Activated CD4-positive, alpha-beta T cell treated with anti-CD3 and anti-CD28 coated beads for 36 hours (primary cell): ENCODE results near the gene KRTAP10-5. TPM values are rescaled to one million over a fixed set of nuclear protein-coding genes. Genes with fewer than 3 reads are reported as not detected.
A peak's percentile ranks its signal among the peaks of the same experiment; 100 is the strongest.
"Not testable (repeated sequence)": the region's sequence is repeated elsewhere in the genome, so short reads cannot be mapped to it uniquely, and the experiment has no call there.

Experiments used
- ATAC-seq: fragments of 200-7000 bp; cut with Tn5 transposase; one replicate; pipeline ENCODE4 v1.10.0; 2021; ENCODE audit warnings: mild to moderate bottlenecking, moderate library complexity
- CTCF ChIA-PET: fragments of 350-600 bp; sonication (Branson Sonifier 250); formaldehyde crosslinking; loops from one replicate; lab custom pipeline; 2021; ENCODE audit warnings: antibody characterized with exemption; lab: Charles Lee
- POLR2A ChIA-PET: fragments of 350-600 bp; sonication (Branson Sonifier 250); formaldehyde crosslinking; loops from one replicate; lab custom pipeline; 2021; ENCODE audit warnings: antibody characterized with exemption, inconsistent platforms; lab: Charles Lee
- DNase-seq: peaks from one replicate; pipeline ENCODE4 v3.0.0-alpha.2; 2020
- H3K27ac Mint-ChIP-seq: one replicate; pipeline ENCODE4 v1.8.0; 2021; ENCODE audit warnings: mixed read lengths
- H3K27me3 Mint-ChIP-seq: one replicate; pipeline ENCODE4 v1.8.0; 2021; ENCODE audit warnings: mixed read lengths
- H3K36me3 Mint-ChIP-seq: one replicate; pipeline ENCODE4 v1.8.0; 2021; ENCODE audit warnings: low read depth, mixed read lengths
- H3K4me1 Mint-ChIP-seq: one replicate; pipeline ENCODE4 v1.8.0; 2021; ENCODE audit warnings: mixed read lengths
- H3K4me3 Mint-ChIP-seq: one replicate; pipeline ENCODE4 v1.8.0; 2021; ENCODE audit warnings: mild to moderate bottlenecking, moderate library complexity, mixed read lengths
- H3K9me3 Mint-ChIP-seq: one replicate; pipeline ENCODE4 v1.8.0; 2021; ENCODE audit warnings: low read depth, mixed read lengths
- intact Hi-C, 2 experiments: fragments of 100-400 bp; cut with DNase I in 1 of 2; cut with micrococcal nuclease in 1 of 2; formaldehyde crosslinking; loops; one replicate each; pipeline versions ENCODE4 v1.14.2 to v1.15.1; 2022 to 2024; cut with DNase I, micrococcal nuclease
- total RNA-seq, 2 experiments: library from RNA; stranded (reverse); gene quantifications; one replicate each; pipeline ENCODE4 v1.2.3, GENCODE V29; 2021

The KRTAP10-5 gene
- total RNA-seq: not detected

GRCh38 chr21:44580231-44580821 lies at the start of gene KRTAP10-5:
TSS of gene KRTAP10-5 (minus strand) at chr21:44580604. CDS start at chr21:44580578, 26 bp downstream.
- H3K36me3 Mint-ChIP-seq, ATAC-seq: not testable (repeated sequence)
- peak; percentile 24 for DNase-seq

GRCh38 chr21:44628707-44629391 lies 48.4 kb upstream of the KRTAP10-5 start:
- intact Hi-C loops: no loop called here
- POLR2A ChIA-PET: no interaction called here

More at GRCh38 chr21:44580231-44580821, at the start of gene KRTAP10-5:
- H3K4me1 Mint-ChIP-seq: peaks cover 10% of the 10 kb centered on the region
- POLR2A ChIA-PET, H3K27me3 Mint-ChIP-seq, H3K27ac Mint-ChIP-seq, intact Hi-C loops, H3K4me3 Mint-ChIP-seq: not testable (repeated sequence)
- CTCF ChIA-PET: interaction anchor here (0.5 to 0.7 kb wide), 2 partner anchors 27 to 104 kb away, joined by 3 read pairs; no protein-coding TSS in a partner anchor
- peaks cover 14% of the 10 kb centered on the region for H3K9me3 Mint-ChIP-seq

GRCh38 chr21:44627831-44628233 lies 47.4 kb upstream of the KRTAP10-5 start:
- peaks cover 43% of the 10 kb centered on the region for H3K9me3 Mint-ChIP-seq
- intact Hi-C loops, H3K27ac Mint-ChIP-seq, ATAC-seq, POLR2A ChIA-PET, H3K36me3 Mint-ChIP-seq, CTCF ChIA-PET, H3K27me3 Mint-ChIP-seq, H3K4me3 Mint-ChIP-seq, DNase-seq: not testable (repeated sequence)
- peaks cover 21% of the 10 kb centered on the region for H3K4me1 Mint-ChIP-seq

More at GRCh38 chr21:44628707-44629391, 48.4 kb upstream of the KRTAP10-5 start:
- no peaks in the 10 kb centered on the region for H3K27me3 Mint-ChIP-seq
- peaks cover 41% of the 10 kb centered on the region for H3K9me3 Mint-ChIP-seq
- H3K36me3 Mint-ChIP-seq: peaks cover 7% of the 10 kb centered on the region
- H3K4me3 Mint-ChIP-seq: no peak overlapping the region
- CTCF ChIA-PET: interaction anchor here (0.6 kb wide), 1 partner anchor 74 kb away, joined by 3 read pairs; no protein-coding TSS in a partner anchor
- ATAC-seq (no peak), DNase-seq (no peak)
- H3K4me1 Mint-ChIP-seq: peaks cover 21% of the 10 kb centered on the region
- no peak overlapping the region for H3K27ac Mint-ChIP-seq

- intact Hi-C loops, DNase-seq, H3K36me3 Mint-ChIP-seq, H3K27ac Mint-ChIP-seq, POLR2A ChIA-PET, ATAC-seq, H3K27me3 Mint-ChIP-seq, H3K4me3 Mint-ChIP-seq, CTCF ChIA-PET: not testable (repeated sequence)
- H3K9me3 Mint-ChIP-seq: peaks cover 47% of the 10 kb centered on the region
- peaks cover 21% of the 10 kb centered on the region for H3K4me1 Mint-ChIP-seq
These were observed 46.9 kb upstream of the KRTAP10-5 start for GRCh38 chr21:44627181-44627822.

- no peak within 1 kb of the TSS for H3K4me3 Mint-ChIP-seq
- peaks cover 43% of the 10 kb centered on the region for H3K9me3 Mint-ChIP-seq
- H3K27me3 Mint-ChIP-seq: no peaks in the 10 kb centered on the region
- no peak for DNase-seq
- ChIA-PET POLR2A (no interaction called here), CTCF (no interaction called here)
- no peak within 1 kb of the TSS for H3K27ac Mint-ChIP-seq
- H3K36me3 Mint-ChIP-seq: peaks cover 5% of the 10 kb centered on the region
- peaks cover 21% of the 10 kb centered on the region for H3K4me1 Mint-ChIP-seq
- intact Hi-C loops: no loop called here
- ATAC-seq: no peak
These were observed 46.3 kb upstream of the KRTAP10-5 start, which contains the start of gene KRTAP10-9 for GRCh38 chr21:44626673-44627143. TSS of gene KRTAP10-9 (plus strand) at chr21:44627093. CDS start at chr21:44627172, 79 bp downstream.

GRCh38 chr21:44626262-44626661 lies 45.9 kb upstream of the KRTAP10-5 start:
- peaks cover 3% of the 10 kb centered on the region for H3K36me3 Mint-ChIP-seq
- peaks cover 21% of the 10 kb centered on the region for H3K4me1 Mint-ChIP-seq
- H3K9me3 Mint-ChIP-seq: peaks cover 41% of the 10 kb centered on the region
- H3K27ac Mint-ChIP-seq: no peak overlapping the region
- intact Hi-C loops: no loop called here
- POLR2A ChIA-PET: no interaction called here
- H3K4me3 Mint-ChIP-seq: no peak overlapping the region
- ATAC-seq (no peak), DNase-seq (no peak)
- CTCF ChIA-PET: no interaction called here
- H3K27me3 Mint-ChIP-seq: no peaks in the 10 kb centered on the region

- CTCF ChIA-PET: no interaction called here
- Mint-ChIP-seq H3K27ac (no peak overlapping the region), H3K36me3 (peaks cover 5% of the 10 kb centered on the region), H3K27me3 (no peaks in the 10 kb centered on the region), H3K4me1 (peaks cover 22% of the 10 kb centered on the region), H3K9me3 (peaks cover 38% of the 10 kb centered on the region), H3K4me3 (no peak overlapping the region)
- ATAC-seq: no peak
- POLR2A ChIA-PET: no interaction called here
- no peak for DNase-seq
- intact Hi-C loops: no loop called here
These were observed 45.4 kb upstream of the KRTAP10-5 start for GRCh38 chr21:44625756-44626155.

GRCh38 chr21:44623575-44623974 lies 43.2 kb upstream of the KRTAP10-5 start:
- POLR2A ChIA-PET: no interaction called here
- peaks cover 43% of the 10 kb centered on the region for H3K9me3 Mint-ChIP-seq
- no peak for ATAC-seq
- CTCF ChIA-PET: no interaction called here
- H3K36me3 Mint-ChIP-seq: peaks cover 22% of the 10 kb centered on the region
- no peaks in the 10 kb centered on the region for H3K27me3 Mint-ChIP-seq
- no peak overlapping the region for H3K4me3 Mint-ChIP-seq
- H3K4me1 Mint-ChIP-seq: peaks cover 25% of the 10 kb centered on the region
- H3K27ac Mint-ChIP-seq: no peak overlapping the region
- no peak for DNase-seq
- intact Hi-C loops: no loop called here

- intact Hi-C loops: loop anchor here (5.0 kb wide), 2 partner anchors 32 to 73 kb away; partner anchors contain the start of gene KRTAP12-4 (in 1 of the 2)
- DNase-seq (no peak), ATAC-seq (no peak)
- peaks cover 45% of the 10 kb centered on the region for H3K9me3 Mint-ChIP-seq
- H3K27ac Mint-ChIP-seq: peak overlapping the region; percentile 14
- peaks cover 22% of the 10 kb centered on the region for H3K36me3 Mint-ChIP-seq
- ChIA-PET CTCF (interaction anchor here (0.5 kb wide), 1 partner anchor 820 kb away, joined by 3 read pairs; no protein-coding TSS in a partner anchor), POLR2A (no interaction called here)
- H3K27me3 Mint-ChIP-seq: no peaks in the 10 kb centered on the region
- H3K4me1 Mint-ChIP-seq: peaks cover 45% of the 10 kb centered on the region
- H3K4me3 Mint-ChIP-seq: no peak overlapping the region
These were observed 39.5 kb upstream of the KRTAP10-5 start for GRCh38 chr21:44619886-44620285.

- intact Hi-C loops: loop anchor here (5.0 kb wide), 2 partner anchors 33 to 72 kb away; partner anchors contain the start of gene KRTAP12-4 (in 1 of the 2)
- H3K27me3 Mint-ChIP-seq: no peaks in the 10 kb centered on the region
- peaks cover 45% of the 10 kb centered on the region for H3K4me1 Mint-ChIP-seq
- peak overlapping the region; percentile 18 for H3K4me3 Mint-ChIP-seq
- H3K27ac Mint-ChIP-seq: peak overlapping the region; percentile 90
- peaks cover 21% of the 10 kb centered on the region for H3K36me3 Mint-ChIP-seq
- H3K9me3 Mint-ChIP-seq: peaks cover 35% of the 10 kb centered on the region
- POLR2A ChIA-PET: interaction anchor here (1.0 kb wide), 1 partner anchor 254 kb away, joined by 3 read pairs; no protein-coding TSS in a partner anchor
- ATAC-seq: peak; percentile 99
- CTCF ChIA-PET: interaction anchor here (0.5 to 0.8 kb wide), 2 partner anchors 10 to 510 kb away, joined by 3 read pairs; no protein-coding TSS in a partner anchor
- peak; percentile 67 for DNase-seq
These were observed 38.5 kb upstream of the KRTAP10-5 start for GRCh38 chr21:44618909-44619308.

- intact Hi-C loops: loop anchor here (5.0 kb wide), 2 partner anchors 34 to 71 kb away; partner anchors contain the start of gene KRTAP12-4 (in 1 of the 2)
- peaks cover 31% of the 10 kb centered on the region for H3K9me3 Mint-ChIP-seq
- peak overlapping the region; percentile 90 for H3K27ac Mint-ChIP-seq
- peaks cover 45% of the 10 kb centered on the region for H3K4me1 Mint-ChIP-seq
- H3K4me3 Mint-ChIP-seq: peak overlapping the region; percentile 18
- ATAC-seq (peak; percentile 64), DNase-seq (peak; percentile 27)
- CTCF ChIA-PET: interaction anchor here (0.8 kb wide), 1 partner anchor 9 kb away, joined by 3 read pairs; no protein-coding TSS in a partner anchor
- H3K27me3 Mint-ChIP-seq: no peaks in the 10 kb centered on the region
- peaks cover 21% of the 10 kb centered on the region for H3K36me3 Mint-ChIP-seq
- POLR2A ChIA-PET: interaction anchor here (1.0 kb wide), 1 partner anchor 254 kb away, joined by 3 read pairs; no protein-coding TSS in a partner anchor
These were observed 38.1 kb upstream of the KRTAP10-5 start for GRCh38 chr21:44618504-44618903.
